Measurements from ENCODE around the gene TCTN1. TPM values are rescaled to one million over a fixed set of nuclear protein-coding genes. Genes with fewer than 3 reads are reported as not detected.

Gene TCTN1
- total RNA-seq, 4 donors from 2014 or later = 28.5 to 71.2 (median 35.1) TPM

GRCh38 chr12:110639336-110640141, 25.6 kb downstream of the TCTN1 start:
- in situ Hi-C loops (cut with MboI; ENCODE audit: low pct_ligation_motif_present in 1 of 4, low pct_unique_long_range_greater_than_20kb in 1 of 4, low sequenced_read_pairs in 3 of 4) (no loop called here), intact Hi-C loops (cut with DNase I; ENCODE audit: low total_unique reads) (no loop called here)
- Histone ChIP-seq H3K4me1 (peaks cover 0 to 8% (median 0%) of the 10 kb centered on the region in 4 donors), H3K27ac (peak overlapping the region in 3 of 4 donors; percentile 29 to 57 (median 44)), H3K36me3 (no peaks in the 10 kb centered on the region), H3K27me3 (no peaks in the 10 kb centered on the region), H3K4me3 (no peak overlapping the region), H3K9me3 (no peaks in the 10 kb centered on the region)
- TF ChIP-seq POLR2A (IDR thresholded peaks at IDR 0.05) (no peak), CTCF (IDR thresholded peaks at IDR 0.05) (no peak), EP300 (IDR thresholded peaks at IDR 0.05; ENCODE audit: low read depth) (no peak), POLR2AphosphoS5 (IDR thresholded peaks at IDR 0.05) (no peak)
- no peak for DNase-seq
- WGBS, 2 donors (ENCODE audit: low coverage in 1 of 2) = 83 to 84% methylated on average over 7 of the region's 7 CpGs

- H3K4me3 ChIP-seq = no peak overlapping the region
- TF ChIP-seq CTCF (IDR thresholded peaks at IDR 0.05) (no peak), POLR2AphosphoS5 (IDR thresholded peaks at IDR 0.05) (peak in 1 of 3 donors; percentile 10)
- DNase-seq = no peak
- H3K4me1 ChIP-seq = peaks cover 0 to 8% (median 0%) of the 10 kb centered on the region in 4 donors
- no peaks in the 10 kb centered on the region for H3K27me3 ChIP-seq
- no peaks in the 10 kb centered on the region for H3K36me3 ChIP-seq
- WGBS, 2 donors (ENCODE audit: low coverage in 1 of 2) = 91% methylated on average over 15 of the region's 15 CpGs; no CpG with 5 or more reads in 1 of the 2 donors
- no peaks in the 10 kb centered on the region for H3K9me3 ChIP-seq
- H3K27ac ChIP-seq = peak overlapping the region in 3 of 4 donors; percentile 17 to 57 (median 29)
- in situ Hi-C loops (cut with MboI; ENCODE audit: low pct_ligation_motif_present in 1 of 4, low pct_unique_long_range_greater_than_20kb in 1 of 4, low sequenced_read_pairs in 3 of 4) (no loop called here), intact Hi-C loops (cut with DNase I; ENCODE audit: low total_unique reads) (no loop called here)
These were observed 26.5 kb downstream of the TCTN1 start for GRCh38 chr12:110640275-110641025.

GRCh38 chr12:110641521-110641920, 27.6 kb downstream of the TCTN1 start:
- 80 to 81% methylated on average over 2 to 7 of the region's 7 CpGs for WGBS, 2 donors (ENCODE audit: low coverage in 1 of 2)
- TF ChIP-seq POLR2A (IDR thresholded peaks at IDR 0.05) (no peak), POLR2AphosphoS5 (IDR thresholded peaks at IDR 0.05) (no peak), CTCF (IDR thresholded peaks at IDR 0.05) (no peak), EP300 (IDR thresholded peaks at IDR 0.05; ENCODE audit: low read depth) (no peak)
- in situ Hi-C loops (cut with MboI; ENCODE audit: low pct_ligation_motif_present in 1 of 4, low pct_unique_long_range_greater_than_20kb in 1 of 4, low sequenced_read_pairs in 3 of 4) = no loop called here
- Histone ChIP-seq H3K36me3 (no peaks in the 10 kb centered on the region), H3K4me1 (peaks cover 0 to 8% (median 0%) of the 10 kb centered on the region in 4 donors), H3K9me3 (no peaks in the 10 kb centered on the region), H3K27ac (peak overlapping the region in 1 of 4 donors; percentile 2), H3K4me3 (no peak overlapping the region), H3K27me3 (no peaks in the 10 kb centered on the region)
- no peak for DNase-seq
- intact Hi-C loops (cut with DNase I; ENCODE audit: low total_unique reads) = no loop called here

GRCh38 chr12:110647631-110648040, 33.7 kb downstream of the TCTN1 start:
- in situ Hi-C loops (cut with MboI; ENCODE audit: low pct_ligation_motif_present in 1 of 4, low pct_unique_long_range_greater_than_20kb in 1 of 4, low sequenced_read_pairs in 3 of 4) (no loop called here), intact Hi-C loops (cut with DNase I; ENCODE audit: low total_unique reads) (no loop called here)
- WGBS, 2 donors (ENCODE audit: low coverage in 1 of 2) = 77% methylated on average over 7 of the region's 7 CpGs; no CpG with 5 or more reads in 1 of the 2 donors
- H3K27ac ChIP-seq = peak overlapping the region in 1 of 4 donors; percentile 15
- peak; percentile 29 for DNase-seq
- no peaks in the 10 kb centered on the region for H3K36me3 ChIP-seq
- no peak overlapping the region for H3K4me3 ChIP-seq
- no peaks in the 10 kb centered on the region for H3K4me1 ChIP-seq
- H3K9me3 ChIP-seq = no peaks in the 10 kb centered on the region
- H3K27me3 ChIP-seq = no peaks in the 10 kb centered on the region
- no peak for TF ChIP-seq CTCF (IDR thresholded peaks at IDR 0.05)
- no peak for TF ChIP-seq POLR2A (IDR thresholded peaks at IDR 0.05)
- TF ChIP-seq EP300 (IDR thresholded peaks at IDR 0.05; ENCODE audit: low read depth) = no peak
- TF ChIP-seq POLR2AphosphoS5 (IDR thresholded peaks at IDR 0.05) = no peak
